Measurements from ENCODE around the gene RASEF.

Gene RASEF

DNA sequence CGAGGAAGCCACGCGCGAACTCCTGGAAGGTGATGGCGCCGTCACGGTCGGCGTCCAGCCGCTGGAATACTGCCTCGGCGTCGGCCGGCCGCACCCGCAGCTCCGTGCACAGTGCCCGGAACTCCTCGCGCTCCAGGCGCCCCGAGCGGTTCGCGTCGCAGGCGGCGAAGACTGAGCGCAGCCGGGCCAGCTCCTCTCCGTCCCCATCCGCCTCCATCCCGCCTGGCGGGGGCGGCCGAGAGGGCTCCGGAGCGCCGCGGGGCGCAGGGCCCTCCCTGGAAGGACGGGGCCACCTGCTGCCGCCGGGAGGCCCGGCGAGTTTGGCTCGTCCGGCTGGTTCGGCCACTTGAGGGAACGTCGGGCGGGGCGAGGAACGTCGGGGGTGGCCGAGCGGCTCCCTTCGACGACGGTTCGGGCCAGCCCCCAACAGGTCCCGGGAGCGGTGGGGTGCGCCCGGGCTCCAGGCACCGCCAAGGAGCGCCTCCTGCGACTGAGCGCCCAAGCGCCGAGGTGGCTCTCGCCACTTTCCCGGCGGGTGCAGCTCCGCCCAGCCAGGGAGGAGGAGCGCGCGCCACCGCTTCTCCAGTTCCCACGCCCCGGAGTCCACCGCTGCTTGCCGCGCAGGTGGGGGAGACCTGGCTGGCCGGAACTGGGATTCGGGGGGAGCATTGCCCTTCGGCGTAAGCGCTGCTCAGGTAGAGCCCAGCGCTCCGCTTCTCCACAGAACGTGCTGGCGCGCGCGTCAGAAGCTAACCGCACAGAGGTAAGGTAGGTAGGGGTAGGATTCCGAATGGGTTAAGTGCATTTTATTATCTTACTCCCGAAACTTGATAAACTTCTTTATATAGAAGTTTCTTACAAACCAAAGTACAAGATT lies at the start of gene RASEF:
RASEF (minus strand) TSS at position 492 of the 877 bp plus-strand sequence; CDS start at position 217, 275 bp downstream.
- DNase-seq (ENCODE audit: low read depth), result no peak
- H3K4me3 ChIP-seq (ENCODE audit: control insufficient read depth, low read depth, low read length), result no peak within 1 kb of the TSS
- TF ChIP-seq, protein P1, sequence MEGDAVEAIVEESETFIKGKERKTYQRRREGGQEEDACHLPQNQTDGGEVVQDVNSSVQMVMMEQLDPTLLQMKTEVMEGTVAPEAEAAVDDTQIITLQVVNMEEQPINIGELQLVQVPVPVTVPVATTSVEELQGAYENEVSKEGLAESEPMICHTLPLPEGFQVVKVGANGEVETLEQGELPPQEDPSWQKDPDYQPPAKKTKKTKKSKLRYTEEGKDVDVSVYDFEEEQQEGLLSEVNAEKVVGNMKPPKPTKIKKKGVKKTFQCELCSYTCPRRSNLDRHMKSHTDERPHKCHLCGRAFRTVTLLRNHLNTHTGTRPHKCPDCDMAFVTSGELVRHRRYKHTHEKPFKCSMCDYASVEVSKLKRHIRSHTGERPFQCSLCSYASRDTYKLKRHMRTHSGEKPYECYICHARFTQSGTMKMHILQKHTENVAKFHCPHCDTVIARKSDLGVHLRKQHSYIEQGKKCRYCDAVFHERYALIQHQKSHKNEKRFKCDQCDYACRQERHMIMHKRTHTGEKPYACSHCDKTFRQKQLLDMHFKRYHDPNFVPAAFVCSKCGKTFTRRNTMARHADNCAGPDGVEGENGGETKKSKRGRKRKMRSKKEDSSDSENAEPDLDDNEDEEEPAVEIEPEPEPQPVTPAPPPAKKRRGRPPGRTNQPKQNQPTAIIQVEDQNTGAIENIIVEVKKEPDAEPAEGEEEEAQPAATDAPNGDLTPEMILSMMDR (conservative IDR thresholded peaks at IDR 0.05; ENCODE audit: control insufficient read depth, insufficient read depth, low read depth, low read length), result no peak

DNA sequence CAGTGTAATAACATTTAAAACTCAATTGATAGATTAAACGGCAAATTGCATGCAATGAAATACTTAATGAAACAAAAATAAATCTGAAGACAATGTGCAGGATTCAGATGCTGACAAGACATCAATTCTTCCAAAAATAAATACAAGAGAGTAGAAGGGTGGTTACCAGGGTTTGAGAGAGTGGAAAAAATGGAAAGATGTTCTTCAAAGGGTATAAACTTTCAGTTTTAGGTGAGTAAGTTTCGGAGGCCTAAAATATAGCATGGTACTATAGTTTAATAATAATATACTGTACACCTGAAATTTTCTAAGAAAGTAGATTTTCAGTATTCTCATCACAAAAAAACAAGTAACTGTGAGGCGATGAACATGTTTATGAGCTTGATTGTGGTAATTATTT lies 48.2 kb upstream of the RASEF start:
- TF ChIP-seq, protein P1 (conservative IDR thresholded peaks at IDR 0.05; ENCODE audit: control insufficient read depth, insufficient read depth, low read depth, low read length), result no peak
- no peak overlapping the region for H3K4me3 ChIP-seq (ENCODE audit: control insufficient read depth, low read depth, low read length)
- no peak for DNase-seq (ENCODE audit: low read depth)

DNA sequence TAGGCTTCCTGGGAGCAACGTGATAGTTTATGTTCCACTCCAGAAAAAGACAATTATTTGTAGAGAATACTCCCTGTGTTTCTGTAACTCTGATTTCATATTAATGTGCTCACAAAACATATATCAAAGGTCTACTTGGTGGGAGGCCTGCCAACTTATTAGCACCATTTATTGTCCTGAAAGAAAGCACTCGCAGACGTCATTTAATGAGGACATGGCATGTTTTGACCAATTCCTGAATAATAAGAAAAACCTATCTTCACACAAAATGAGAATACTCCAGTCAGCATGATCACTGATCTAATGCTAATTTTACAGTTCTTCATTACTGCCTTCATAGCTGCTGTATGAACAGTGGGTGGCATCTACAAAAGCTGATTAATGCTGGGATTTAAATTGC lies 46.4 kb upstream of the RASEF start:
- DNase-seq (ENCODE audit: low read depth), result no peak
- no peak overlapping the region for H3K4me3 ChIP-seq (ENCODE audit: control insufficient read depth, low read depth, low read length)
- TF ChIP-seq, protein P1 (conservative IDR thresholded peaks at IDR 0.05; ENCODE audit: control insufficient read depth, insufficient read depth, low read depth, low read length), result no peak

DNA sequence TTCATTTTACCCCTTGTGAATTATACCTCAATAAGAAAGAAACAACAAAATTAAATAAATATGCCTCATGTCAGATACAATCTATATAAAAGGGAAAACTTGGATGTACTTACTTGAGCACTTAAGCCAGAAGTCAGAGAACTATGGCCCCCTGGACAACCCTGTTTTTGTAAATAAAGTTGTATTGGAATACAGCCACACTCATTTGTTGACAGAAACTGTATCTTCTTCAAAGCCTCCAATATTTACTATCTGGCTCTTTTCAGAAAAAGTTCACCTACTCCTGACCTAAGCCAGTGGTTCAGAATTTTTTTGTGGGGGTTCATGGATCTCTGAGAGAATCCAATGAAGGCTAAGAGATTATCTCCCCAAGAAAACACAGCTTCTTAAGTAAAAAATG lies 45.3 kb upstream of the RASEF start:
- TF ChIP-seq, protein P1 (conservative IDR thresholded peaks at IDR 0.05; ENCODE audit: control insufficient read depth, insufficient read depth, low read depth, low read length), result no peak
- no peak for DNase-seq (ENCODE audit: low read depth)
- H3K4me3 ChIP-seq (ENCODE audit: control insufficient read depth, low read depth, low read length), result no peak overlapping the region

DNA sequence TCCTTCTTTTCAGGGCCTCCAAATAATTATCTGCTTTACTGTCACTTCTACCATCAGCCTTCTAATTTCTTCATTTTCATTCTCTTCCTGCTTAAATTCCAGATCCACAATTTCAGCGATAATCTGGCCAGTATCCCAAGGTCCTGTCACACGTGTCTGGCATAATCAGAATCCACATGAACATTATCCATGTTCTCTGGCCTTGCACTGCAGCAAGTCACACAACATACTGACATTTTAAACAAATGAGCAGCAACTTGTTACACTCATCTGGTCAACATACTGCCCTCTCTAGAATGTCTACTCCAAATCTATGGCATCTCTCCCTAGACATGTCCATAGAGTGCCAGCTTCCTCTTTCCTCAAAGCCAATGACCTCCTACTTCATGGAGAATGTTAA lies 43.8 kb upstream of the RASEF start:
- H3K4me3 ChIP-seq (ENCODE audit: control insufficient read depth, low read depth, low read length), result no peak overlapping the region
- TF ChIP-seq, protein P1 (conservative IDR thresholded peaks at IDR 0.05; ENCODE audit: control insufficient read depth, insufficient read depth, low read depth, low read length), result no peak
- no peak for DNase-seq (ENCODE audit: low read depth)

DNA sequence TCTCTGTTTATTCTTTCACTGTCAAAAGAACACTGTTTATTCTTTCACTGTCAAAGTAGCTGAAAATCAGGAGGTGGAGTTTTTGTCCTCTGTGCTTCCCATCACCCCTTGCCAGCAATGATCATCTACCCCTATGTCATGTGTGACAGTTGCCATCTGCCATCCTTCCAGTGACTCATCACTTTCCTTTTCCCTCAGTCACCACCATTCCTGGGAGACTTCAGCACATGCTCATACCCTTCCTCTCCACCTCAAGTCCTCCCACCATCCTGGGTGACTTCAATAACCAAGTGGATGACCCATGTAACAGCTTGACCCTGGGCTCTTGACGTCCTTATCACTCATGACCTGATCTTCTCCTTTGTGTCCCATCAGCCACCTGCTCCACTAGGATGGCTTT lies 43.3 kb upstream of the RASEF start:
- no peak overlapping the region for H3K4me3 ChIP-seq (ENCODE audit: control insufficient read depth, low read depth, low read length)
- TF ChIP-seq, protein P1 (conservative IDR thresholded peaks at IDR 0.05; ENCODE audit: control insufficient read depth, insufficient read depth, low read depth, low read length), result no peak
- DNase-seq (ENCODE audit: low read depth), result no peak

Measured in fibroblast of mammary gland (primary cell).